MM.1S (cell line): ENCODE data around the gene SERPINB2.

ENCODE experiments used
- DNase-seq: peaks from one replicate; pipeline ENCODE4 v3.0.0-alpha.2; 2015
- H2AFZ ChIP-seq: fragments of 300-600 bp; sonication (generic); 2 replicates; pipeline ENCODE4 v1.6.0; 2016; ENCODE audit warnings: antibody characterized with exemption, low read length
- H3F3A ChIP-seq: fragments of 300-600 bp; sonication (generic); 2 replicates; pipeline ENCODE4 v1.6.1; 2016; ENCODE audit warnings: mild to moderate bottlenecking, antibody characterized with exemption, low read length, moderate library complexity, mixed read lengths; ENCODE audit not compliant: insufficient read depth
- H3K27ac ChIP-seq: fragments of 300-600 bp; sonication (generic); 2 replicates; pipeline ENCODE4 v1.5.1; 2016; ENCODE audit warnings: mild to moderate bottlenecking, low read length
- H3K27me3 ChIP-seq: fragments of 300-600 bp; sonication (generic); replicated peaks from 2 replicates; pipeline ENCODE4 v1.6.0; 2016; ENCODE audit warnings: low read length; ENCODE audit not compliant: insufficient read depth
- H3K36me3 ChIP-seq: fragments of 300-600 bp; sonication (generic); replicated peaks from 2 replicates; pipeline ENCODE4 v1.6.1; 2016; ENCODE audit warnings: mild to moderate bottlenecking, low read length, mixed read lengths; ENCODE audit not compliant: insufficient read depth
- H3K4me1 ChIP-seq: fragments of 300-600 bp; sonication (generic); 2 replicates; pipeline ENCODE4 v1.6.1; 2016; ENCODE audit warnings: low read length, mixed read lengths
- H3K4me2 ChIP-seq: fragments of 300-600 bp; sonication (generic); 2 replicates; pipeline ENCODE4 v1.6.0; 2016; ENCODE audit warnings: low read depth, low read length
- H3K4me3 ChIP-seq: fragments of 300-600 bp; sonication (generic); 2 replicates; pipeline ENCODE4 v1.5.1; 2016; ENCODE audit warnings: low read length, mixed read lengths
- H3K79me2 ChIP-seq: fragments of 300-600 bp; sonication (generic); 2 replicates; pipeline ENCODE4 v1.6.1; 2016; ENCODE audit warnings: mixed run types, low read length, mixed read lengths
- H3K9ac ChIP-seq: fragments of 300-600 bp; sonication (generic); 2 replicates; pipeline ENCODE4 v1.6.1; 2016; ENCODE audit warnings: low read length, mixed read lengths
- H3K9me2 ChIP-seq: fragments of 300-600 bp; sonication (generic); replicated peaks from 2 replicates; pipeline ENCODE4 v1.6.1; 2016; ENCODE audit warnings: mild to moderate bottlenecking, low read length, mixed read lengths; ENCODE audit not compliant: insufficient read depth
- H3K9me3 ChIP-seq: fragments of 300-600 bp; sonication (generic); replicated peaks from 2 replicates; pipeline ENCODE4 v1.6.1; 2016; ENCODE audit warnings: mild to moderate bottlenecking, low read length, mixed read lengths; ENCODE audit not compliant: insufficient read depth
- H4K20me1 ChIP-seq: fragments of 300-600 bp; sonication (generic); 2 replicates; pipeline ENCODE4 v1.6.1; 2016; ENCODE audit warnings: mild to moderate bottlenecking, low read length, moderate library complexity, mixed read lengths; ENCODE audit not compliant: insufficient read depth
- EZH2 ChIP-seq: fragments of 300-600 bp; sonication (generic); optimal IDR thresholded peaks from 2 replicates; pipeline ENCODE3; 2017; ENCODE audit warnings: low read depth, mild to moderate bottlenecking, antibody characterized with exemption, low read length, mixed read lengths
- EZH2phosphoT487 ChIP-seq: fragments of 300-600 bp; sonication (generic); IDR thresholded peaks from 2 replicates; pipeline ENCODE4 v1.6.1; 2018; ENCODE audit warnings: antibody characterized with exemption, low read length
- TF ChIP-seq, protein P1 (sequence below): fragments of 300-600 bp; sonication (generic); IDR thresholded peaks from 2 replicates; pipeline ENCODE4 v1.5.1; 2016; ENCODE audit warnings: antibody characterized with exemption, low read length, mixed read lengths

SERPINB2 gene

GRCh38 chr18:63947051-63947790 is 59.7 kb downstream of the SERPINB2 start:
- no peaks in the 10 kb centered on the region for H4K20me1 ChIP-seq
- no peaks in the 10 kb centered on the region for H3K4me1 ChIP-seq
- H3K36me3 ChIP-seq = no peaks in the 10 kb centered on the region
- H3K9me2 ChIP-seq = no peaks in the 10 kb centered on the region
- H3K9me3 ChIP-seq = no peaks in the 10 kb centered on the region
- no peak for DNase-seq
- no peak overlapping the region for H3K9ac ChIP-seq
- H3F3A ChIP-seq = no peaks in the 10 kb centered on the region
- TF ChIP-seq EZH2phosphoT487 = no peak
- no peak for TF ChIP-seq EZH2
- TF ChIP-seq, protein P1, sequence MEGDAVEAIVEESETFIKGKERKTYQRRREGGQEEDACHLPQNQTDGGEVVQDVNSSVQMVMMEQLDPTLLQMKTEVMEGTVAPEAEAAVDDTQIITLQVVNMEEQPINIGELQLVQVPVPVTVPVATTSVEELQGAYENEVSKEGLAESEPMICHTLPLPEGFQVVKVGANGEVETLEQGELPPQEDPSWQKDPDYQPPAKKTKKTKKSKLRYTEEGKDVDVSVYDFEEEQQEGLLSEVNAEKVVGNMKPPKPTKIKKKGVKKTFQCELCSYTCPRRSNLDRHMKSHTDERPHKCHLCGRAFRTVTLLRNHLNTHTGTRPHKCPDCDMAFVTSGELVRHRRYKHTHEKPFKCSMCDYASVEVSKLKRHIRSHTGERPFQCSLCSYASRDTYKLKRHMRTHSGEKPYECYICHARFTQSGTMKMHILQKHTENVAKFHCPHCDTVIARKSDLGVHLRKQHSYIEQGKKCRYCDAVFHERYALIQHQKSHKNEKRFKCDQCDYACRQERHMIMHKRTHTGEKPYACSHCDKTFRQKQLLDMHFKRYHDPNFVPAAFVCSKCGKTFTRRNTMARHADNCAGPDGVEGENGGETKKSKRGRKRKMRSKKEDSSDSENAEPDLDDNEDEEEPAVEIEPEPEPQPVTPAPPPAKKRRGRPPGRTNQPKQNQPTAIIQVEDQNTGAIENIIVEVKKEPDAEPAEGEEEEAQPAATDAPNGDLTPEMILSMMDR = no peak
- no peak overlapping the region for H3K27ac ChIP-seq
- H3K79me2 ChIP-seq = no peaks in the 10 kb centered on the region
- H3K27me3 ChIP-seq = no peaks in the 10 kb centered on the region
- no peak overlapping the region for H2AFZ ChIP-seq
- no peak overlapping the region for H3K4me3 ChIP-seq
- H3K4me2 ChIP-seq = no peak overlapping the region

DNA sequence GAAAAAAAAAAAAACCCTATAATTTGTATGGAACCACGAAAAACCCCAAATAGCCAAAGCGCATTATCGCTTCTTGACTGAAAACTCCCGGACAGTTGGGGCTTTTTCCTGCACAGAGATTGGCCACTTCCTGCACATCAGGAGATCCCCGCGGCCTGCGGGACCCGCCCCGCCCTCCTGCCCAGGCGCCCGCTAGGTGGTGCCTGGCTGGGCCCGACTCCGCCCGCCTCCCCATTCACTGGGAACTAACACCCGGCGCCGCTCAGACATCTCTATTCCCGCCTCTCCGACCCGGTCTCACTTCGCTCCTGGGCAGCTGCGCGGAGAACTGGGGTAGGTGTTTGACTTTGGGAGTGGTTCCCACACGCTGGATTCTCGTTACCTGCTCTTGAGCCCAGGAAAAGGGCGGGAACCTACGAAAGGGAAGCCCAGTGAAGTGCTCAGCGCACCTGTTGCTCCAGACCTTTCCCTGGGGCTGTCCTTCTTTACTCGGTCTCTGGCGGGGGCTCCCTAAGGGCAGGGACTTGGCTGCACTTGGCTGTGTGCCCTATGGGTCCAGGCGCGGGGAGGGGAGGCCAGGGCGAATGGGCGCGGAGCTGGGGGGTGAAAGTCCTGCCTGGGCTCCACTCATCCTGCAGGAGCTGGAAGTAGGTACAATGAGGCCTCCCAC is 61.7 kb downstream of the SERPINB2 start, which contains the start of gene HMSD:
HMSD (plus strand) TSS at position 234 of the 670 bp plus-strand sequence. CDS start 4,155 bp downstream, outside the sequence.
- Histone ChIP-seq H3K4me2 (peak within 1 kb of the TSS; percentile 64), H3K9ac (no peak within 1 kb of the TSS), H3K36me3 (no peaks in the 10 kb centered on the region), H3K9me3 (no peaks in the 10 kb centered on the region), H3K9me2 (no peaks in the 10 kb centered on the region), H3F3A (no peaks in the 10 kb centered on the region), H2AFZ (peak within 1 kb of the TSS; percentile 86), H3K79me2 (no peaks in the 10 kb centered on the region), H3K27ac (no peak within 1 kb of the TSS), H3K27me3 (no peaks in the 10 kb centered on the region), H3K4me3 (peak within 1 kb of the TSS; percentile 44), H3K4me1 (no peaks in the 10 kb centered on the region), H4K20me1 (no peaks in the 10 kb centered on the region)
- DNase-seq = peak; percentile 44
- TF ChIP-seq EZH2 = no peak
- TF ChIP-seq EZH2phosphoT487 = no peak
- TF ChIP-seq, protein P1 = peak; percentile 48

DNA sequence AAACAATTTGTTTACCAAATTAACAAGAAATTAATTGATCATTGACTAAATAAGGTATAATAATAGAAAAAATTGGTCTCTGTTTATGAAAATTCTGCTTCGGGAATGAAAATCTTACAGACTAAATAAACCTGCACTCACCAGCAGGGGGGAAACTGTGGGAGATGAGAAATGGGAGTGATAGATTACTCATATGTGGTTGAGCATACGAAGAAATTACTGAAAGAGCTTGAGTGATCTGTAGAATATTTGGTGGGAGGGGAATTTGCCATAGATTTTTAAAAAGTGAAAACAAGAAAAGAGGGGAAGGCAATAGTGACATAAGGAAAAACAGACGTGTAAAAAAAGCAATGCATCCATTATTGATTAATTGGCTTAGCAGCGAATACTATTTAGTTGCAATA is 63.8 kb downstream of the SERPINB2 start:
- no peak overlapping the region for H3K4me3 ChIP-seq

More for the DNA sequence above, 63.8 kb downstream of the SERPINB2 start:
- no peak overlapping the region for H3K9ac ChIP-seq
- H3K27me3 ChIP-seq = no peaks in the 10 kb centered on the region
- no peak for DNase-seq
- no peaks in the 10 kb centered on the region for H3K4me1 ChIP-seq
- no peak overlapping the region for H3K27ac ChIP-seq
- H3K4me2 ChIP-seq = no peak overlapping the region
- H3K79me2 ChIP-seq = no peaks in the 10 kb centered on the region
- no peaks in the 10 kb centered on the region for H4K20me1 ChIP-seq
- no peaks in the 10 kb centered on the region for H3K36me3 ChIP-seq
- no peaks in the 10 kb centered on the region for H3K9me2 ChIP-seq
- no peak for TF ChIP-seq EZH2
- TF ChIP-seq, protein P1 = no peak
- no peak for TF ChIP-seq EZH2phosphoT487
- H3F3A ChIP-seq = no peaks in the 10 kb centered on the region
- no peak overlapping the region for H2AFZ ChIP-seq
- H3K9me3 ChIP-seq = no peaks in the 10 kb centered on the region
